OCI-LY1 (cell line): ENCODE results near the gene ZFYVE21.
A peak's percentile ranks its signal among the peaks of the same experiment; 100 is the strongest.

Experiments used
- H2AFZ ChIP-seq: fragments of 200-600 bp; sonication (generic), shearing (Covaris generic); 2 replicates; pipeline ENCODE4 v1.6.0; 2014; ENCODE audit warnings: antibody characterized with exemption, mild to moderate bottlenecking, low read length
- H3F3A ChIP-seq: fragments of 200-600 bp; sonication (generic), shearing (Covaris generic); 2 replicates; pipeline ENCODE4 v1.6.0; 2014; ENCODE audit warnings: mild to moderate bottlenecking, antibody characterized with exemption, low read length, moderate library complexity; ENCODE audit not compliant: insufficient read depth
- H3K27ac ChIP-seq: fragments of 200-600 bp; sonication (generic); 2 replicates; pipeline ENCODE4 v1.5.1; 2014; ENCODE audit warnings: low read length, mixed run types, mild to moderate bottlenecking, low read depth; ENCODE audit not compliant: poor library complexity, severe bottlenecking
- H3K27me3 ChIP-seq: fragments of 200-600 bp; sonication (generic); 2 replicates; pipeline ENCODE4 v1.6.0; 2014; ENCODE audit warnings: antibody characterized with exemption, mild to moderate bottlenecking, low read length, moderate library complexity; ENCODE audit not compliant: insufficient read depth
- H3K36me3 ChIP-seq: fragments of 200-600 bp; sonication (generic); 2 replicates; pipeline ENCODE4 v1.6.1; 2014; ENCODE audit warnings: mild to moderate bottlenecking, antibody characterized with exemption, low read length, moderate library complexity, mixed read lengths; ENCODE audit not compliant: insufficient read depth
- H3K4me1 ChIP-seq: fragments of 200-600 bp; sonication (generic); 2 replicates; pipeline ENCODE4 v1.5.1; 2014; ENCODE audit warnings: mild to moderate bottlenecking, low read length, moderate library complexity; ENCODE audit not compliant: insufficient read depth, severe bottlenecking
- H3K4me2 ChIP-seq: fragments of 200-600 bp; sonication (generic), shearing (Covaris generic); 2 replicates; pipeline ENCODE4 v1.6.1; 2014; ENCODE audit warnings: low read length
- H3K4me3 ChIP-seq: fragments of 200-600 bp; sonication (generic); 2 replicates; pipeline ENCODE4 v1.5.1; 2014; ENCODE audit warnings: low read length, low read depth, mild to moderate bottlenecking, mixed read lengths; ENCODE audit not compliant: poor library complexity, severe bottlenecking
- H3K79me2 ChIP-seq: fragments of 200-600 bp; shearing (Covaris generic); 2 replicates; pipeline ENCODE4 v1.6.1; 2016; ENCODE audit warnings: mixed run types, low read length, mixed read lengths; ENCODE audit not compliant: insufficient read depth
- H3K9ac ChIP-seq: fragments of 200-600 bp; sonication (generic), shearing (Covaris generic); 2 replicates; pipeline ENCODE4 v1.6.1; 2014; ENCODE audit warnings: mild to moderate bottlenecking, low read length, mixed read lengths
- H3K9me2 ChIP-seq: fragments of 200-600 bp; sonication (generic), shearing (Covaris generic); 2 replicates; pipeline ENCODE4 v1.6.1; 2014; ENCODE audit warnings: low read depth, mild to moderate bottlenecking, low read length, mixed read lengths
- H3K9me3 ChIP-seq: fragments of 200-600 bp; shearing (Covaris generic); 2 replicates; pipeline ENCODE4 v1.6.1; 2014; ENCODE audit warnings: low read length, mixed read lengths
- H4K20me1 ChIP-seq: fragments of 200-600 bp; sonication (generic), shearing (Covaris generic); 2 replicates; pipeline ENCODE4 v1.6.0; 2016; ENCODE audit warnings: mild to moderate bottlenecking, low read length; ENCODE audit not compliant: insufficient read depth
- EZH2 ChIP-seq: fragments of 200-600 bp; sonication (generic), shearing (Covaris generic); IDR thresholded peaks from 2 replicates; pipeline ENCODE4 v1.8.0; 2017; ENCODE audit warnings: borderline replicate concordance, mixed run types, mild to moderate bottlenecking, antibody characterized with exemption, low read length, moderate library complexity, mixed read lengths
- TF ChIP-seq, protein P1 (sequence below): fragments of 200-600 bp; sonication (generic), shearing (Covaris generic); IDR thresholded peaks from 2 replicates; pipeline ENCODE4 v1.5.1; 2017; ENCODE audit warnings: mild to moderate bottlenecking, antibody characterized with exemption, low read length, moderate library complexity, mixed read lengths

ZFYVE21 gene

GRCh38 chr14:103749860-103750259 is 34.2 kb downstream of the ZFYVE21 start:
- H3K79me2 ChIP-seq, result no peaks in the 10 kb centered on the region
- H3K4me2 ChIP-seq, result no peak overlapping the region
- no peaks in the 10 kb centered on the region; the same call in 1 of the 2 replicates for H3F3A ChIP-seq
- H3K4me1 ChIP-seq, result peaks cover 22% of the 10 kb centered on the region
- H3K36me3 ChIP-seq, result peaks cover 4% of the 10 kb centered on the region; the same call in 1 of the 2 replicates
- no peaks in the 10 kb centered on the region for H4K20me1 ChIP-seq
- no peaks in the 10 kb centered on the region for H3K9me2 ChIP-seq
- no peaks in the 10 kb centered on the region for H3K9me3 ChIP-seq
- TF ChIP-seq, protein P1, sequence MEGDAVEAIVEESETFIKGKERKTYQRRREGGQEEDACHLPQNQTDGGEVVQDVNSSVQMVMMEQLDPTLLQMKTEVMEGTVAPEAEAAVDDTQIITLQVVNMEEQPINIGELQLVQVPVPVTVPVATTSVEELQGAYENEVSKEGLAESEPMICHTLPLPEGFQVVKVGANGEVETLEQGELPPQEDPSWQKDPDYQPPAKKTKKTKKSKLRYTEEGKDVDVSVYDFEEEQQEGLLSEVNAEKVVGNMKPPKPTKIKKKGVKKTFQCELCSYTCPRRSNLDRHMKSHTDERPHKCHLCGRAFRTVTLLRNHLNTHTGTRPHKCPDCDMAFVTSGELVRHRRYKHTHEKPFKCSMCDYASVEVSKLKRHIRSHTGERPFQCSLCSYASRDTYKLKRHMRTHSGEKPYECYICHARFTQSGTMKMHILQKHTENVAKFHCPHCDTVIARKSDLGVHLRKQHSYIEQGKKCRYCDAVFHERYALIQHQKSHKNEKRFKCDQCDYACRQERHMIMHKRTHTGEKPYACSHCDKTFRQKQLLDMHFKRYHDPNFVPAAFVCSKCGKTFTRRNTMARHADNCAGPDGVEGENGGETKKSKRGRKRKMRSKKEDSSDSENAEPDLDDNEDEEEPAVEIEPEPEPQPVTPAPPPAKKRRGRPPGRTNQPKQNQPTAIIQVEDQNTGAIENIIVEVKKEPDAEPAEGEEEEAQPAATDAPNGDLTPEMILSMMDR, result peak; percentile 65
- TF ChIP-seq EZH2, result no peak
- H3K27me3 ChIP-seq, result no peaks in the 10 kb centered on the region
- no peak overlapping the region for H2AFZ ChIP-seq
- H3K9ac ChIP-seq, result no peak overlapping the region
- no peak overlapping the region for H3K4me3 ChIP-seq
- no peak overlapping the region for H3K27ac ChIP-seq

GRCh38 chr14:103753774-103754173 is 38.2 kb downstream of the ZFYVE21 start:
- Histone ChIP-seq H4K20me1 (no peaks in the 10 kb centered on the region), H3K9ac (no peak overlapping the region), H3F3A (no peaks in the 10 kb centered on the region; the same call in 1 of the 2 replicates), H3K4me3 (no peak overlapping the region), H3K4me1 (peaks cover 25% of the 10 kb centered on the region), H2AFZ (no peak overlapping the region), H3K9me3 (no peaks in the 10 kb centered on the region), H3K27ac (no peak overlapping the region), H3K4me2 (no peak overlapping the region), H3K27me3 (no peaks in the 10 kb centered on the region), H3K36me3 (peaks cover 4% of the 10 kb centered on the region; the same call in 1 of the 2 replicates), H3K9me2 (no peaks in the 10 kb centered on the region), H3K79me2 (no peaks in the 10 kb centered on the region)
- TF ChIP-seq, protein P1, result no peak
- TF ChIP-seq EZH2, result no peak

DNA sequence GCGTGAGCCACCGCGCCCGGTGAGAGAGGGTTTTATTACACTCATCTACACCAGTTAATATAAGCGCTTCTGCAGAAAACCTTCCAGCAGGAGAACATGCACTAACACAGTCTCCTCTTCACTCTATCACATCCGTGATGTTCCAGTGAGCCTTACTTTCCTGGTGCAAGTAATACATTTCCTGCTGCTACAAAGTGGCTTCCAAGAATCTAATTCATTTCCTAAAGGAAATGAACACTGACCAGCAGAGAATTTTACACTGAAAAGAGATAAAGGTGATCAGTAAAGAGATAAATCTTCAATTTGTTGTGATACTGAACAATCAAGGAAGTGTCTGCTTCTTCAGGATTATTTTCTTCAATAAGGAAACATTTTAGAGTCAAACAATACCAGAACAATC is 39.5 kb downstream of the ZFYVE21 start:
- Histone ChIP-seq H3K79me2 (no peaks in the 10 kb centered on the region), H3K4me3 (no peak overlapping the region), H3K36me3 (no peaks in the 10 kb centered on the region), H3K27me3 (no peaks in the 10 kb centered on the region), H3K4me1 (peaks cover 15% of the 10 kb centered on the region), H3F3A (no peaks in the 10 kb centered on the region; the same call in 1 of the 2 replicates), H3K9me2 (no peaks in the 10 kb centered on the region), H2AFZ (no peak overlapping the region), H3K27ac (no peak overlapping the region), H3K9me3 (no peaks in the 10 kb centered on the region), H3K4me2 (no peak overlapping the region), H4K20me1 (no peaks in the 10 kb centered on the region), H3K9ac (no peak overlapping the region)
- TF ChIP-seq, protein P1, result no peak
- TF ChIP-seq EZH2, result no peak
